Activated CD8-positive, alpha-beta memory T cell treated with anti-CD3 and anti-CD28 coated beads, Interleukin-2, amount 50 U/mL, for 48 hours (primary cell): ENCODE measurements around the gene SPAG7.
"Not testable (repeated sequence)": the region's sequence is repeated elsewhere in the genome, so short reads cannot be mapped to it uniquely, and the experiment has no call there.

Experiments used
- DNase-seq: peaks from one replicate; pipeline ENCODE4 v3.0.0-alpha.2; 2020

Gene SPAG7

DNA sequence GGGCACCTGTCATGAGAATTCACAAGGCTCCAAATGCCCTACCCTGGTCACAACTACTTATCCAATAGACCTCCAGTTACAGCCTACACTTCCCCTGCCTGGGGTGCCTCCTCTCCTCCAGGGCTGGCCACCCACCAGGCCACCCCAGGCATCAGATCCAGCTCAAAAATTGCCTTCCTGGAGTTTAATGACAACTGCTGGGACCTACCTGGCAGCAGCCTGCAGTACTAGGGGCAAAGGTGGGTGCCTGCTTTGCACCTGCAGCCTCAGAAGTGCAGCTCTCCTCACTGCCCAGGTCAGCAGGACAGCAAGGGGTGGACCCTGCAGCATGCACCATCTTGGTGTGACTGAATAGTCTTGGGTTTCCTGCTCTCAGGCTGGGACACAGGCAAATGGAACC lies 32.0 kb downstream of the SPAG7 start:
- DNase-seq = no peak

DNA sequence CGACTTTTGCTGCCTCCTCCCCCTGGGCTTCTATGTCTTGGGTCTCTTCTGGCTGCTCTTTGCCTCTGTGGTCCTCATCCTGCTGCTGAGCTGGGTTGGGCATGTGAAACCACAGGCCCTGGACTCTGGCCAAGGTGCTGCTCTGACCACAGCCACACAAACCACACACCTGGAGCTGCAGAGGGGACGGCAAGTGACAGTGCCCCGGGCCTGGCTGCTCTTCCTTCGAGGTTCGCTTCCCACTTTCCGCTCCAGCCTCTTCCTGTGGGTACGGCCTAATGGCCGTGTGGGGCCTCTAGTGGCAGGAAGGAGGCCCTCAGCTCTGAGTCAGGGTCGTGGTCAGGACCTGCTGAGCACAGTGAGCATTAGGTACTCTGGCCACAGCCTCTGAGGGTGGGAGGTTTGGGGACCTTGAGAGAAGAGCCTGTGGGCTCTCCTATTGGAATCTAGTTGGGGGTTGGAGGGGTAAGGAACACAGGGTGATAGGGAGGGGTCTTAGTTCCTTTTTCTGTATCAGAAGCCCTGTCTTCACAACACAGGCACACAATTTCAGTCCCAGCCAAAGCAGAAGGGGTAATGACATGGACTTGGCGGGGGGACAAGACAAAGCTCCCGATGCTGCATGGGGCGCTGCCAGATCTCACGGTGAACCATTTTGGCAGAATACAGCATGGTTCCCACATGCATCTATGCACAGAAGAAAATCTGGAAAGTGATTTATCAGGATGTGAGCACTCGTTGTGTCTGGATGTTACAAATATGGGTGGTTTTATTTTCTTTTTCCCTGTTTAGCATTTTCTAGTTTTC lies 33.2 kb downstream of the SPAG7 start:
- no peak for DNase-seq

DNA sequence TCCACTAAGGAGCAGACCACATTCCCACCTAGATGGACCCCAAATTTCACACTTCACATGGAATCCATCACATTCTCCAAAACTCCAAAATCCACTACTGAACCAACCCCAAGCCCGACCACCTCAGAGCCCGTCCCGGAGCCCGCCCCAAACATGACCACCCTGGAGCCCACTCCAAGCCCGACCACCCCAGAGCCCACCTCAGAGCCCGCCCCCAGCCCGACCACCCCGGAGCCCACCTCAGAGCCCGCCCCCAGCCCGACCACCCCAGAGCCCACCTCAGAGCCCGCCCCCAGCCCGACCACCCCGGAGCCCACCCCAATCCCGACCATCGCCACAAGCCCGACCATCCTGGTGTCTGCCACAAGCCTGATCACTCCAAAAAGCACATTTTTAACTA lies 34.0 kb downstream of the SPAG7 start:
- DNase-seq = no peak

DNA sequence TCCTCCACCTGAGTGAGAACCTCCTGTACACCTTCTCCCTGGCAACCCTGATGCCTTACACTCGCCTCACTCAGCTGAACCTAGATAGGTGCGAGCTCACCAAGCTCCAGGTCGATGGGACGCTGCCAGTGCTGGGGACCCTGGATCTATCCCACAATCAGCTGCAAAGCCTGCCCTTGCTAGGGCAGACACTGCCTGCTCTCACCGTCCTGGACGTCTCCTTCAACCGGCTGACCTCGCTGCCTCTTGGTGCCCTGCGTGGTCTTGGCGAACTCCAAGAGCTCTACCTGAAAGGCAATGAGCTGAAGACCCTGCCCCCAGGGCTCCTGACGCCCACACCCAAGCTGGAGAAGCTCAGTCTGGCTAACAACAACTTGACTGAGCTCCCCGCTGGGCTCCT lies 34.9 kb downstream of the SPAG7 start:
- DNase-seq = no peak

DNA sequence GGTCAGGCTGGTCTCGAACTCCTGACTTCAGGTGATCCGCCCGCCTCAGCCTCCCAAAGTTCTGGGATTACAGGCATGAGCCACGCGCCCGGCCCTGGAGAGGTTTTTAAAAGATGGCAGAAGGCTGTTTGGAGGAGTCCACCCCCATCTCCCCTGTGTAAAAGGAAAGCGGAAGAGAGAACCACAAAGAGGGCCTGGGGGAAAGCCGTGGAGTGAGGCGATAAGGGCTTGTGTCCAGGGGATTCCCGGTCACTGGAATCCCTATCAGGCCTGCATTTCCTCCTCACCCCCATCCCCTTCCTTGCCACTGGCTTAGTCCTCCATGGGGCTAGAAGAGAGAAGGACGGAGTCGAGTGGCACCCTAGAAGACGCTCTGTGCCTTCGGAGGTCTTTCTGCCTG lies 35.7 kb downstream of the SPAG7 start, which contains the start of gene GP1BA:
TSS of gene GP1BA (plus strand) at position 315 of the 400 bp plus-strand sequence. CDS start 328 bp downstream, outside the sequence.
- no peak for DNase-seq

DNA sequence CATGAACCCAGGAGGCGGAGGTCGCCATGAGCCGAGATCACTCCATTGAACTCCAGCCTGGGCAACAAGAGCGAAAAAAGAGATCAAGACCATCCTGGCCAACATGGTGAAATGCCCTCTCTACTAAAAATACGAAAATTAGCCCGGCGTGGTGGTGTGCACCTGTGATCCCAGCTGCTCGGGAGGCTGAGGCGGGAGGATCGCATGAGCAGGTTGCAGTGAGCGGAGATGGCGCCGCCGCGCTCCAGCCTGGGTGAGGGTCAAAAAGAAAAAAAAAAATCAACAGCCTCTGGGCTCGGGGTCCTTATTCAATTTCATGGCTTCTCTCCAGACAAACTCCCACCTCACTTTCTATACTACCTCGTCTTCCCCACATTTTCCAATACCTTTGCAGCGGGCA lies 38.7 kb downstream of the SPAG7 start:
- no peak for DNase-seq

DNA sequence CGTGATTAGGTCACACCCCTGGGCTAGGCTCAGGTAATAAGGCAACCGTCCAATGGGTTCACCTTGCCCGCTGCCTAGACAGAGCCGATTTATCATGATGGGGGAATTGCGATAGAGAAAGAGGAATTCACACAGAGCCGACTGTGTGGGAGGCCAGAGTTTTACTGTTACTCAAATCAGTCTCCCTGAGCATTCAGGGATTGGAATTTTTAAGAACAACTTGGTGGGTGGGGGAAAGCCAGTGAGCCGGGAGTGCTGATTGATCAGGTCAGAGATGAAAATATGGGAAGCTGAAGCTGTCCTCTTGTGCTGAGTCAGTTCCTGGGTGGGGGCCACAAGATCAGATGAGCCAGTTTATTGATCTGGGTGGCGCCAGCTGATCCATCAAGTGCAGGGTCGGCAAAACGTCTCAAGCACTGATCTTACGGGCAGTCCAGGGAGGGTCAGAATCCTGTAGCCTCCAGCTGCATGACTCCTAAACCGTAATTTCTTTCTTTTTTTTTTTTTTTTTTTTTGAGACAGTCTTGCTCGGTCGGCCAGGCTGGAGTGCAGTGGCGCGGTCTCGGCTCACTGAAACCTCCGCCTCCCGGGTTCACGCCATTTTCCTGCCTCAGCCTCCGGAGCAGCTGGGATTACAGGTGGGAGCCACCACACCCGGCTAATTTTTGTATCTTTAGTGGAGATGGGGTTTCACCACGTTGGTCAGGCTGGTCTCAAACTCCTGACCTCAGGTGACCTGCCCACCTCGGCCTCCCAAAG lies 40.9 kb downstream of the SPAG7 start:
- not testable (repeated sequence) for DNase-seq

DNA sequence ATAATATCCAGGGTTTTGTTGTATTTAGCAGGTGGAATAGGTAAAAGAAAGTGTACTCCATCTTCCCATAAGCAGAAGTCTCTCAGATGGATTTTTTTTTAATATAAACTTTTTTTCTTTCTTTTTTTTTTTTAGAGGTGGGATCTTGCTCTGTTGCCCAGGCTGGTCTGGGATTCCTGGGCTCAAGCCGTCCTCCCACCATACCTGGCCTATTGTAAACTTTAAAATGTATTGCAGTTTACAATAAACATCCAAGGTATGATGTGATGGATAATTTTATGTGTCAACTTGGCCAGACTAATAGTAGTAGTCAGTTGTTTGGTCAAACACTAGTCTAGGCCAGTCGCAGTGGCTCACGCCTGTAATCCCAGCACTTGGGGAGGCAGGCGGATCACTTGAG lies 46.3 kb downstream of the SPAG7 start:
- DNase-seq = no peak

DNA sequence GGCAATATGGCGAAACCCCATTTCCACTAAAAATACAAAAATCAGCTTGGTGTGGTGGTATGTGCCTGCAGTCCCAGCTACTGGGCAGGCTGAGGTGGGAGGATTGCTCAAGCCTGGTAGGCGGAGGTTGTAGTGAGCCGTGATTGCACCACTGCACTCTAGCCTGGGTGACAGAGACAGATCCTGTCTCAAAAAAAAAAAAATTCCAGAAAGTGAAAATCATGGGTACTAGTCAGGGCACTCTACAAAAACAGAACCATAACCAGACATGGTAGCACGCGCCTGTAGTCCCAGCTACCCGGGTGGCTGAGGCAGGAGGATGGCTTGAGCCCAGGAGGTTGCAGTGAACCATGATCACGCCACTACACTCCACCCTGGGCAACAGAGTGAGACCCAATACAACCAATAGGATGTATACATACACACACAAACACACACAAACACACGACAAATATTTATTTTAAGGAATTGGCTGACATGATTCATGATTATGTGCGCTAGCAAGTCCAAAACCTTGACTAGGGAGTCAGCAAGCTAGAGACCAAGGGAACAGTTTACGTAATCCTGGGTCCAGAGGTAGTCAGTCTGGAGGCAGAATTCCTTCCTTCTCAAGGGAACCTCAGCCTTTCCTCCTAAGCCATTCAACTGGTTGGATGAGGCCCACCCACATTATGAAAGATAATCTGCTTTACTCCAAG lies 47.1 kb downstream of the SPAG7 start:
- DNase-seq = no peak

DNA sequence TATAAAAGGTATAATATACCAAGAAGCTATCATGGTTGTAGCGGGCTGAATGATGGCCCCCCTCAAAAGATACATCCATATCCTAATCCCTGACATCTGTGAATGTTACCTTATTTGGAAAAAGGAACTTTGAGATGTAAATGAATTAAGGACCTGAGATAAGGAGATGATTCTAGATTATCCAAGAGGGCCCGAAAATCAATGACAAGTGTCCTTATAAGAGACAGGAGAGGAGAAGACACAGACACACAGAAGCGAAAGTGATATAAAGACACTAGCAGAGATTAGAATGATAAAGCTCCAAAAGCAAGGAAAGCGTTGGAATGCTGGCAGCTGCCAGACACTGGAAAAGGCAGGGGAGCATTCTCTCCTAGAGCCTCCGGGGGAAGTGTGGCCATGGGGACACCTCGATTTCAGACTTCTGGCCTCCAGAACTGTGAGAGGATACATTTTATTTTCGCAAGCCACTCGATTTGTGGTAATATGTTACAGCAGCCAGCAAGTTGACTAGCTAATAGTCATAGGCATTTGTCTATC lies 48.0 kb downstream of the SPAG7 start:
- no peak for DNase-seq

DNA sequence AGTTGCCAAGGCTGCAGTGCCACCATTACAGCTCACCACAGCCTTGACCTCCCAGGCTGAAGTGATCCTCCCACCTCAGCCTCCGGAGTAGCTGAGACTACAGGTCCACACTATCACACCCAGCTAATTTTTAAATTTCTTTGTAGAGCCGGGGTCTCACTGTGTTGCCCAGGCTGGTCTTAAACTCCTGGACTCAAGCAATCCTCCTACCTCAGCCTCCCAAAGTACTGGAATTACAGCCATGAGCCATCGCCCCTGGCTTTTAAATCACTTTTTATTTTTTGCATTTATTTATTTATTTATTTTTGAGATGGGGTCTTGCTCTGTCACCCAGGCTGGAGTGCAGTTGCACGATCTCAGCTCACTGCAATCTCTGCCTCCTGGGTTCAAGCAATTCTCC lies 53.1 kb downstream of the SPAG7 start:
- DNase-seq = not testable (repeated sequence)

DNA sequence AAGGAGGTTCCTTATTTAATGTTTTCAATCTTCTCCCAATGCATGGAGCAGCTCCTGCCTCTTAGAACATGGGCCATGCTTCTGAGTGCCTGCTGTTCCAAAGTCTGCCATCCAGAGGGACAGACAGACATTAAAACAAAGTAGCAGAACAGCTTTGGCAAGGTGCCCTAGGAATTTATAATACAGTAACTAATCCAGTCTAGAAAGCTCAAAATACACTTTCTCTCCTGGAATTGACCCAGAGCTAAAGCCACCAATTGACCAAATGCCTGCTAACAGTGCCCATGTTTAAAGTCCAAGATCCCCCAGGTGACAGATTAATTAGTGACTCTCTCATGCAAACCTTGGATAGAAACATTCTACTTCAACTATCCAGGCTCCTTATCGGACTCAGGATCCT lies 53.6 kb downstream of the SPAG7 start:
- DNase-seq = no peak
